Measurements from ENCODE around the gene WSB2.

DNA sequence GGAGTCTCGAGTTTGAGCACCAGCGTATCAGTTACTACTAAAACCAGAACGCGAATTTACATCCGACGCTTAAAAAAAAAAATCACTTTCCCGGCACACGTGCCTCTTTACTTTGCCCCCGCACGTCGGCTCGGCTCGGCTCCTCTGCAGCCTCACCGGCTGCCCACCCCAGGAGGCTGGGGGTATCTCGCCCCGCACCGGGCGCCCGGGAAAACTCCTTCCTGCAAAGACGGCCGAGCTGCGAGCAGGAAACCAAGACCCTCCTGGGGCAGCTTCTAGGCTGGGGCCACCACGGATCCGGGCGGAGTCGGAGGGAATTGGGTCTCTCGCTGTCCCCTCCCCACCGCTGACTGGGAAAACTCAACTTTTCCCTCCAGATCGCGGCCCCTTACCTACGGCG, 42.2 kb upstream of the WSB2 start:
- no peak for TF ChIP-seq EP300 (IDR thresholded peaks at IDR 0.05)
- TF ChIP-seq, protein P1, sequence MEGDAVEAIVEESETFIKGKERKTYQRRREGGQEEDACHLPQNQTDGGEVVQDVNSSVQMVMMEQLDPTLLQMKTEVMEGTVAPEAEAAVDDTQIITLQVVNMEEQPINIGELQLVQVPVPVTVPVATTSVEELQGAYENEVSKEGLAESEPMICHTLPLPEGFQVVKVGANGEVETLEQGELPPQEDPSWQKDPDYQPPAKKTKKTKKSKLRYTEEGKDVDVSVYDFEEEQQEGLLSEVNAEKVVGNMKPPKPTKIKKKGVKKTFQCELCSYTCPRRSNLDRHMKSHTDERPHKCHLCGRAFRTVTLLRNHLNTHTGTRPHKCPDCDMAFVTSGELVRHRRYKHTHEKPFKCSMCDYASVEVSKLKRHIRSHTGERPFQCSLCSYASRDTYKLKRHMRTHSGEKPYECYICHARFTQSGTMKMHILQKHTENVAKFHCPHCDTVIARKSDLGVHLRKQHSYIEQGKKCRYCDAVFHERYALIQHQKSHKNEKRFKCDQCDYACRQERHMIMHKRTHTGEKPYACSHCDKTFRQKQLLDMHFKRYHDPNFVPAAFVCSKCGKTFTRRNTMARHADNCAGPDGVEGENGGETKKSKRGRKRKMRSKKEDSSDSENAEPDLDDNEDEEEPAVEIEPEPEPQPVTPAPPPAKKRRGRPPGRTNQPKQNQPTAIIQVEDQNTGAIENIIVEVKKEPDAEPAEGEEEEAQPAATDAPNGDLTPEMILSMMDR (IDR thresholded peaks at IDR 0.05) = no peak
- no peak for TF ChIP-seq POLR2A (IDR thresholded peaks at IDR 0.05)

Data from ovary (tissue), 3 donors.